Type B pancreatic cell (in vitro differentiated cells): Measurements from ENCODE around the gene CUL5. TPM values are rescaled to one million over a fixed set of nuclear protein-coding genes. Genes with fewer than 3 reads are reported as not detected.

Experiments
- DNase-seq: peaks from one replicate; pipeline ENCODE4 v3.0.0; 2021; ENCODE audit warnings: mixed read lengths; ENCODE audit not compliant: unreplicated experiment; ENCODE audit errors: extremely low spot score
- H3K27ac Mint-ChIP-seq: 2 replicates; pipeline ENCODE4 v1.8.0; 2021; ENCODE audit warnings: mild to moderate bottlenecking, mixed read lengths
- H3K27me3 Mint-ChIP-seq: 2 replicates; pipeline ENCODE4 v1.8.0; 2021; ENCODE audit warnings: mixed read lengths
- H3K36me3 Mint-ChIP-seq: 2 replicates; pipeline ENCODE4 v1.8.0; 2021; ENCODE audit warnings: mixed read lengths
- H3K4me1 Mint-ChIP-seq: one replicate; pipeline ENCODE4 v1.8.0; 2021; ENCODE audit warnings: mixed read lengths; ENCODE audit not compliant: unreplicated experiment
- H3K4me3 Mint-ChIP-seq: 2 replicates; pipeline ENCODE4 v1.8.0; 2021; ENCODE audit warnings: mild to moderate bottlenecking, mixed read lengths
- H3K9me3 Mint-ChIP-seq: 2 replicates; pipeline ENCODE4 v1.8.0; 2021; ENCODE audit warnings: mixed read lengths
- CTCF ChIP-seq: fragments of 200-600 bp; sonication (generic); conservative IDR thresholded peaks from 2 replicates; pipeline ENCODE4 v1.5.0; 2021; ENCODE audit warnings: antibody characterized with exemption, mild to moderate bottlenecking
- total RNA-seq: library from RNA; stranded (reverse); gene quantifications from 2 replicates; pipeline ENCODE4 v1.2.1, GENCODE V29; 2021; ENCODE audit warnings: low replicate concordance

Gene CUL5
- total RNA-seq, 1 donor from 2014 or later = 37.9 TPM

DNA sequence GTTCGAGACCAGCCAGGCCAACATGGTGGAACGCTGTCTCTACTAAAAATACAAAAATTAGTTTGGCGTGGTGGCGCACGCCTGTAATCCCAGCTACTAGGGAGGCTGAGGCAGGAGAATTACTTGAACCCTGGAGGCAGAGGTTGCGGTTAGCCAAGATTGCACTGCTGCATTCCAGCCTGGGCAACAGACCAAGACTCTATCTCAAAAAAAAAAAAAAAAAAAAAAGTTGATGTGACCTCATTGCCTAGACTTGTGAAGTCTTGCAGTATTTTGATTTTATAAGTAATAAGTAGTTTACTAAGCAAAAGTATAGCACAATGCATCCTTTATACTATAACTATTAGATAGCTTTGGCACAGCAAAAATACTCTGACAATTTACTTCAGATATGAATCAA, 9.9 kb upstream of the CUL5 start:
- DNase-seq = no peak
- no peak overlapping the region for H3K27ac Mint-ChIP-seq
- H3K4me3 Mint-ChIP-seq = no peak overlapping the region
- H3K27me3 Mint-ChIP-seq = no peaks in the 10 kb centered on the region
- no peaks in the 10 kb centered on the region for H3K9me3 Mint-ChIP-seq
- H3K36me3 Mint-ChIP-seq = no peaks in the 10 kb centered on the region
- no peaks in the 10 kb centered on the region for H3K4me1 Mint-ChIP-seq
- no peak for TF ChIP-seq CTCF

DNA sequence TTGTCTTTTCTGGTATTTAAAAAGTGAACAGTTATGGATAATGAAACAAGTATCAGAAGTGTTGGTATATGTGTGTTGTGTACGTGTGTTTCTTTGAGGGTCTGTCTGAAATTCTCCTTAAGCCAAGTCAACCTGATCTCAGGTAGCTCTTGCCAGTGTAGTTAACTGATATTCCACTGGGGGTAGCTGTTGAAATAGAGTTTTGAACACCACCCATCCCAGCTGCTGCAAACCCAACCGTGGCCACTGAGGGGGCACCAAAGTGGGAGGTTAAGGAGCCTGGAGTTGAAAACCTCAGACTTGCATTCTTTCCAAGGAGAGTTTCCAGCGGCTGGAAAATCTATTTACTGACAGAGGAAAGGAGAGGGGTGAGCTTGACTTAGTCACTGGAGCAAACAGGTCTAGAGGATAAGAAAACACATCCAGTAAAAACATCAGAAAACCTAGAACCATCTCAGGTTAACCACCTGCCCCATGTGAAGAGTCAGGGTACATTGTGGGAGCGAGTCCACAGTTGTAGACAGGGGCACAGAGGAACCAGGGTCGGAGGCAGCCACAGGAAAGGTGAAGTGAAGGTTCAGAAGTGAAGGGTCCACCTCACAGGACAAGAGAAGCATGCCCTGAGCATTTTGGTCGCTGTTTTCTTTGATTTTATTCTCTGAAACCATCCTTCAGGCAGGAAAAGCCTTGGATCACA, 8.8 kb upstream of the CUL5 start:
- Mint-ChIP-seq H3K36me3 (no peaks in the 10 kb centered on the region), H3K27me3 (no peaks in the 10 kb centered on the region), H3K4me3 (no peak overlapping the region), H3K4me1 (no peaks in the 10 kb centered on the region), H3K27ac (no peak overlapping the region), H3K9me3 (no peaks in the 10 kb centered on the region)
- peak; percentile 64 for TF ChIP-seq CTCF
- DNase-seq = no peak

- no peaks in the 10 kb centered on the region for H3K27me3 Mint-ChIP-seq
- H3K27ac Mint-ChIP-seq = no peak overlapping the region
- TF ChIP-seq CTCF = no peak
- H3K9me3 Mint-ChIP-seq = no peaks in the 10 kb centered on the region
- H3K36me3 Mint-ChIP-seq = no peaks in the 10 kb centered on the region
- no peak for DNase-seq
- no peak overlapping the region for H3K4me3 Mint-ChIP-seq
- no peaks in the 10 kb centered on the region for H3K4me1 Mint-ChIP-seq
Measured at GRCh38 chr11:108002476-108002875, 6.2 kb upstream of the CUL5 start.

- no peak overlapping the region for H3K4me3 Mint-ChIP-seq
- H3K27me3 Mint-ChIP-seq = no peaks in the 10 kb centered on the region
- no peaks in the 10 kb centered on the region for H3K36me3 Mint-ChIP-seq
- H3K4me1 Mint-ChIP-seq = no peaks in the 10 kb centered on the region
- no peak overlapping the region for H3K27ac Mint-ChIP-seq
- no peaks in the 10 kb centered on the region for H3K9me3 Mint-ChIP-seq
- DNase-seq = no peak
- TF ChIP-seq CTCF = no peak
Measured at GRCh38 chr11:108003623-108004022, 5.1 kb upstream of the CUL5 start.

DNA sequence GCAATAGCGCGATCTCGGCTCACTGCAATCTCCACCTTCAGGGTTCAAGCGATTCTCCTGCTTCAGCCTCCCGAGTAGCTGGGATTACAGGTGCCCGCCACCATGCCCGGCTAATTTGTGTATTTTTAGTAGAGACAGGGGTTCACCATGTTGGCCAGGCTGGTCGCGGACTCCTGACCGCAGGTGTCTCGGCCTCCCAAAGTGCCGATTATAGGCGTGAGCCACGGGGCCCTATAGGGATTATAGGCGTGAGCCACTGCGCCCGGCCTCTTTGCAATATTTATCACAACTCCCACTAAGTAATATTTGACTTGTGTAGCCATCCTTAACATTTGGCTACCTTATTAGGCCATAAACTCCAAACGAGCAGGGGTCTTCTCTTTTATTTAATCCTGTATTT, 879 bp upstream of the CUL5 start:
- no peaks in the 10 kb centered on the region for H3K9me3 Mint-ChIP-seq
- H3K36me3 Mint-ChIP-seq = no peaks in the 10 kb centered on the region
- no peaks in the 10 kb centered on the region for H3K27me3 Mint-ChIP-seq
- no peak for DNase-seq
- H3K4me1 Mint-ChIP-seq = peaks cover 7% of the 10 kb centered on the region
- no peak for TF ChIP-seq CTCF
- peak overlapping the region; percentile 93 for H3K4me3 Mint-ChIP-seq
- no peak overlapping the region for H3K27ac Mint-ChIP-seq
